ENCODE results near the gene RASSF5.
A peak's percentile ranks its signal among the peaks of the same experiment; 100 is the strongest.
"Not testable (repeated sequence)": the region's sequence is repeated elsewhere in the genome, so short reads cannot be mapped to it uniquely, and the experiment has no call there.

Gene RASSF5

GRCh38 chr1:206575165-206575893 is 68.0 kb downstream of the RASSF5 start:
- DNase-seq, result no peak

DNA sequence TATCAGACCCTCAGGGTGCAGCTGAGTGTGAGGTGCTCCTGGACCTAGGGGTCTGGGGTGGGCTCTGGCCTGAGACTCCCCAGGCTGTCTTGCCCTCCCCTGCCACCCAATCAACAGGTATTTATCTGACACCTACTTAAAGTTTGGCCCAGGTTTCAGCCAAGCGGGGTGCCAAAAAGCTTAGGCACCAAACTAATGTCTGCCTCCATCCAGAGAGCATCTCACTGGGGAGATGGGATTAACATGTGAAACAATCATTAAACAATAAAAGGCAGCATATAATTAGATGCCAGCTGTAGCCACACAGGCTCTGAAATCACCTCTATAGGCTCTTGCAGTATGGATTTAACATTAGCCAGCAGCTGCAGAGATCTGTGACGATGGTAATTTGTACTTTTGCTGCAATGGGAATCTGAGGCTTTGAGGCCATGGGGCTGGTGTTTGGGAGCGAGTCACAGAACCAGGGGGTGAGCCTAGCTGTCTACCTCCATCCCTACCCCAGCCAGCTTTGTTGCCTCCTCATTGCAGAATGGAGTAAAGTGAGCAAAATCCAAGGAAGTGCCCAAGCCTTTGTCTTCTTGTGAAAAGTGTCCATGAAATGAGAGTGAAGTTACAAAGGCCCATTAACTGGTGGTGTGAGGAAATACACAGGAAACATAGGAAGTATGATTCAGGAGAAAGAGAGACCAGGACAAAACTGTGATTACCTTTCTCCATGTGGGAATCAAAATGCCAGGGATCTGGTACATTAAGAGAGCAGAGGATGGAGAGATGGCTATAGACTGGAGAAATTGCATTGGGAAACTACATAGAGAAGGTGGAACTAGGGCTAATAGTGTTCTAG is 68.8 kb downstream of the RASSF5 start:
- no peak for DNase-seq

DNA sequence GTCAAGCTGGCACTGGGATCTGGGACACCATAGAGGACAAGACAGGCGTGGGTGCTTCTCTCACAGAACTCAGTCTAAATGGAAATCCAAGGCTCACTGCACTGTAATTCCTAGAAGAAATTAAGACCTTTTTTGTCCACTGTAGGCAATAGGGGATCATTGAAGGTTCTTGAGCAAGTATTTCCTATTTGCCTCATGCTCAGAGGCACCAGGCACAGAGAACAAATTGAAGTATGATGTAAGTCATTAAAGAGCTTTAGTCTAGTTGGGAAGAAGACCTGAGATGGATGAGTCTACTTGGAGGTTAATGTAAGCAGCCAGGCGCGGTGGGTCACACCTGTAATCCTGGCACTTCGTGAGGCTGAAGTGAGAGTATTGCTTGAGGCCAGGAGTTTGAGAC is 70.3 kb downstream of the RASSF5 start:
- no peak for DNase-seq

GRCh38 chr1:206578068-206578977 is 71.0 kb downstream of the RASSF5 start:
- DNase-seq, result no peak

DNA sequence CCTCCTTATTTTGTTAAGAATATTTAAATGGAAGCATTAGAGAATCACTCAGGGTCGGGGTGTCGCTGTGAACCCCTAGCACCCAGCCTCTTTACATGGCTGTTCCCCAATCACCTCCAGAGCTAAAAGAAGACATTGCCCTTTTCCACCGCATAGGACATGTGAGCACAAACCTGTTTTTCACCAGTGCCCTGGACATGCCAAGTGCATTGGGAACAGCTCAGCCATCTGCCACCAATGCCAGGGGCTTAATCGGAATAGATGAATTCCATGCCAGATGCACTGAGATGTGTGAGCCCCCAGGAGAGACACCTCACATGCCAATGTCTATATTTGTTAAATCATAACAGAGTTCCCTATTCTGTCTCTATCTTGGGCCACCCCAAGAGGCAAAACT is 71.6 kb downstream of the RASSF5 start:
- no peak for DNase-seq

- peak; percentile 71 for DNase-seq
Observed at GRCh38 chr1:206579747-206580437, 72.6 kb downstream of the RASSF5 start.

- no peak for DNase-seq
Observed at GRCh38 chr1:206580438-206581113, 73.2 kb downstream of the RASSF5 start.

GRCh38 chr1:206581114-206581497 is 73.8 kb downstream of the RASSF5 start:
- not testable (repeated sequence) for DNase-seq

GRCh38 chr1:206581571-206581981 is 74.2 kb downstream of the RASSF5 start:
- DNase-seq, result peak; percentile 45

DNA sequence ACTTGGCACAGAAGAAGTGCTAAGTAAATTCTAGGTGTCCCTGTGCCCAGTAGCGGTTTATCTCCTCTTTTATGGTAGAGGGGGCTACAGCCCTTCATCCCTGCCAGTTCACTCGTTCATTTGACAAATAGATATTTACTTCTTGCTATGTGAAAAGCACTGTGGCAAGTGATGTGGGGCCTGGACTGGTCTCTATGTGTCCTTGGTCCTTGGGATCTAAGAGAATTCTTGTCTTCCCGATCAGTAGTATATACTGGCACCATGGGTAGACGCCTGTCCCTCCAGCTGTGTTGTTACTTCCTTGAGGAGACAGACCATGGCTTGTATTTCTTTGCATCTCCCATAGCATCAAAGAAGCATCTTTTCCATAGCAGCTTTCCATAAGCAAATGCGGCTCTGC is 75.2 kb downstream of the RASSF5 start:
- DNase-seq, result no peak

DNA sequence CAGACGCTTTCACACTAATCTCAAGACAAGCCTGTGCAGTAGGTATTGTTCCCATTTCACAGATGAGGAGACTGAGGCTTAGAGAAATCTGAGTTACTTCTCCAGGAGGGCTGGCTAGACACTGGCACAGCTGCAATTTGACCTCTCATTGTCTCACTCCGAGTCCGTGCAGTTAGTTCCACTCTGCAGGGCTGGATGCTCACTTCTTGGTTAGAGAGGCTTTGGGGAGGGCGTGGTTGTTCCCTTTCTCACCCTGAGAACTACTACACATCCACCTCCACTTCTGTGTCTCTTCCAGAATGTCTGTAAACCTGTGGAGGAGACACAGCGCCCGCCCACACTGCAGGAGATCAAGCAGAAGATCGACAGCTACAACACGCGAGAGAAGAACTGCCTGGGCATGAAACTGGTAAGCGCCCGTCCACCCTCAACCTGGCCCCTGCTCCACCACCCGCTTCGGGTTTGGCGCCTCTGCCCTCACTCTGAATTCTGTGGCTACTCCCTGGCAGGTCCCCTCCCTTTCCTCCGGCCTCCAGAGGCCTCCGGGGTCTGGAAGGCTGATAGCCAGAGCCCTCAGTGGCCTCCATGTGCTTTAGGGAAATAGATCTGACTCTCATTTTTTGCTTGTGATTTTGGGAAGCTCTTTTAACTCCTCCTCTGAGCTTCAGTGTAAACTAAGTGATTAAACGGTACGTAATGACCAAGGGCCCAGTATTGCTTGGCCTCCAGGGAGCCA is 75.8 kb downstream of the RASSF5 start:
- DNase-seq, result no peak

DNA sequence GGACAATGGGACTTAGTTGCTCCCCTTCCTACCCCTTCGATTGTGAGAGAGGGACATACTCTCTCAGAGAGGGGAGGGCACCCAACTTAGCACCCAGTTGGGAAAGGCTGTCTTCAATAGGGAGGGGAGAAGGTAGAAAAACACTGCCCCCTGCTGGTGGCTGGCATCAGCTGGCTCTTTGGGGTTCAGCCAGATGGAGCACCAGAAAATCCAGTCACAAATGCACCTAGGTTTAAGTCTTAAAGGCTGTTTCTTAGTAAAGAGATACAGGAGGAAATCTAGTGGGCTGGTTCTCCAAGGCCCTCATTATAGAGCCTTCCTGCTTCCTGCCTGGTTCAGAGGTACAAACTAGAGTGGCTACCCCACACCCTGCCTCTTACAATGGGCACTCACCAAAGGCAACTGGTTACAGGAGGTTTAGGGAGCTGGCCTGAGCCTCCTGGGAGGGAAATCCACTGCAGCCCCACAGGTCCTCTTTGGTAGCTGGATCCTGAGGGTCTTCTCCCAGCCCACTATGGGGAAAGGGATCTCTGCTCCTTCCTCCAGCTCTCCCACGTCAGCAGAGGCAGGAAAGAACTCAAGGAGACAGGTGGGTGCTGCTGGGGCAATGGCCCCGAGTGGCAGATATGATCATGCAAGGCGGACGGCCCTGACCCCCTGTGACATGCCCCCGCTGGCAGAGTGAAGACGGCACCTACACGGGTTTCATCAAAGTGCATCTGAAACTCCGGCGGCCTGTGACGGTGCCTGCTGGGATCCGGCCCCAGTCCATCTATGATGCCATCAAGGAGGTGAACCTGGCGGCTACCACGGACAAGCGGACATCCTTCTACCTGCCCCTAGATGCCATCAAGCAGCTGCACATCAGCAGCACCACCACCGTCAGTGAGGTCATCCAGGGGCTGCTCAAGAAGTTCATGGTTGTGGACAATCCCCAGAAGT is 76.6 kb downstream of the RASSF5 start:
- peak; percentile 75 for DNase-seq

DNA sequence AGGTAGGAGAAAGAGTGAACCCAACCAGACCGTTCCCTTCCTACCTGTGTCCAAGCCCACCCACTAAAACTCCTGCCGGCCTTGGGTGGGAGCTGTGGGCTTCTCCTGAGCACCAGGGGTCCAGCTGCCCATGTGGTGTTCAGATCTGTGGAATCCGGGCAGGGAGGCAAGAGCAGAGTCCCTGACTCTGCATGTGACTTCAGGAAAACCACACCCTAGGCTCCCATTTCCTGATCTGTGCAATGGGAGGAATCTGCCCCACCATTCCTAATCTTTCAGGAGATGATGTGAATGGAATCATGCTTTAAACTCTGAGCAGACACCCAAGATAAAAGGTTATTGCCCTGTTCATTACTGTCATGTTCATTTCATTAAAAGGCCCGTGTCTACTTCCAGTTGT is 77.4 kb downstream of the RASSF5 start:
- no peak for DNase-seq

DNA sequence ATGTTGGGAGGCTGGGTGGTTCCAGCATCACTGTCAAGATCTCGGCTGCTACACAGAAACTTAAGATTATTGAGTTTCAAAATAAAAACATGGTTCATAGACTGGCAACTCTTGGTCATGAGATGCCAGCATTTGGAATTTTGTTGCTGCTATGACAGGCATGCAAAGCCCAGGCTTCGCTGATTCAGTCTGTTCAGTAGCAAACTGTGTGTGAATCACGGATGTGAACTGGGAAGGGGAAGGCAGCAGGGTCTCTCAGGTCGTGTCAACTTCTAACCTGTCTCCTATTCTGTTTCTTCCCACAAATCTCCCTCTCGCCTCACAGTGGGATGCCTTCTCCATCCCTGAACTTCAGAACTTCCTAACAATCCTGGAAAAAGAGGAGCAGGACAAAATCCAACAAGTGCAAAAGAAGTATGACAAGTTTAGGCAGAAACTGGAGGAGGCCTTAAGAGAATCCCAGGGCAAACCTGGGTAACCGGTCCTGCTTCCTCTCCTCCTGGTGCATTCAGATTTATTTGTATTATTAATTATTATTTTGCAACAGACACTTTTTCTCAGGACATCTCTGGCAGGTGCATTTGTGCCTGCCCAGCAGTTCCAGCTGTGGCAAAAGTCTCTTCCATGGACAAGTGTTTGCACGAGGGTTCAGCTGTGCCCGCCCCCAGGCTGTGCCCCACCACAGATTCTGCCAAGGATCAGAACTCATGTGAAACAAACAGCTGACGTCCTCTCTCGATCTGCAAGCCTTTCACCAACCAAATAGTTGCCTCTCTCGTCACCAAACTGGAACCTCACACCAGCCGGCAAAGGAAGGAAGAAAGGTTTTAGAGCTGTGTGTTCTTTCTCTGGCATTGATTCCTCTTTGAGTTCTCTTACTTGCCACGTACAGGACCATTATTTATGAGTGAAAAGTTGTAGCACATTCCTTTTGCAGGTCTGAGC is 79.4 kb downstream of the RASSF5 start:
- no peak for DNase-seq

DNA sequence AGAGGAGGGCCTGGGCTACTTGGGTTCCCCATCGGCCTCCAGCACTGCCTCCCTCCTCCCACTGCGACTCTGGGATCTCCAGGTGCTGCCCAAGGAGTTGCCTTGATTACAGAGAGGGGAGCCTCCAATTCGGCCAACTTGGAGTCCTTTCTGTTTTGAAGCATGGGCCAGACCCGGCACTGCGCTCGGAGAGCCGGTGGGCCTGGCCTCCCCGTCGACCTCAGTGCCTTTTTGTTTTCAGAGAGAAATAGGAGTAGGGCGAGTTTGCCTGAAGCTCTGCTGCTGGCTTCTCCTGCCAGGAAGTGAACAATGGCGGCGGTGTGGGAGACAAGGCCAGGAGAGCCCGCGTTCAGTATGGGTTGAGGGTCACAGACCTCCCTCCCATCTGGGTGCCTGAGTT is 80.6 kb downstream of the RASSF5 start:
- no peak for DNase-seq

- no peak for DNase-seq
Observed at GRCh38 chr1:206588492-206588891, 81.2 kb downstream of the RASSF5 start.

DNA sequence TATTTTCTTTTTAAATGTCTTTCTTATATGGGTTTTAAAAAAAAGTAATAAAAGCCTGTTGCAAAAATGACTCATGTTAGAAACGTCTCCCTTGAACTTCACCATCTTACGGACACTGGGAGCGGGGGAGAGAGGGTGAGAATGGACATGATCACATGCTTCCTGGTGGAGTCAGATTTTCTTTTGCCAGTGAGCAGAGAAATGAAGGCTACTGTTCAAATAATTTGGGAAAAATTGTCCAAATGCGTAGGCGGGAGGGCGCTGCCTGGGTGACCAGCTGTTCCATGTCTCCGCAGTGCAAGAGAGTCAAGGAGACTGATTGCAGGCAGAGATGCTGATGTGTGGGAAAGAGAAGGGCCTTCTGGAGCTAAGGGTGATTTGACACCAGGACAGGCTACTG is 81.9 kb downstream of the RASSF5 start:
- no peak for DNase-seq

GRCh38 chr1:206590025-206590758 is 82.9 kb downstream of the RASSF5 start:
- DNase-seq, result peak; percentile 46
